Measurements from ENCODE around the gene AMBRA1. TPM values are rescaled to one million over a fixed set of nuclear protein-coding genes. Genes with fewer than 3 reads are reported as not detected.

AMBRA1 gene
- total RNA-seq, 1 donor from 2014 or later, result 22.3 TPM

DNA sequence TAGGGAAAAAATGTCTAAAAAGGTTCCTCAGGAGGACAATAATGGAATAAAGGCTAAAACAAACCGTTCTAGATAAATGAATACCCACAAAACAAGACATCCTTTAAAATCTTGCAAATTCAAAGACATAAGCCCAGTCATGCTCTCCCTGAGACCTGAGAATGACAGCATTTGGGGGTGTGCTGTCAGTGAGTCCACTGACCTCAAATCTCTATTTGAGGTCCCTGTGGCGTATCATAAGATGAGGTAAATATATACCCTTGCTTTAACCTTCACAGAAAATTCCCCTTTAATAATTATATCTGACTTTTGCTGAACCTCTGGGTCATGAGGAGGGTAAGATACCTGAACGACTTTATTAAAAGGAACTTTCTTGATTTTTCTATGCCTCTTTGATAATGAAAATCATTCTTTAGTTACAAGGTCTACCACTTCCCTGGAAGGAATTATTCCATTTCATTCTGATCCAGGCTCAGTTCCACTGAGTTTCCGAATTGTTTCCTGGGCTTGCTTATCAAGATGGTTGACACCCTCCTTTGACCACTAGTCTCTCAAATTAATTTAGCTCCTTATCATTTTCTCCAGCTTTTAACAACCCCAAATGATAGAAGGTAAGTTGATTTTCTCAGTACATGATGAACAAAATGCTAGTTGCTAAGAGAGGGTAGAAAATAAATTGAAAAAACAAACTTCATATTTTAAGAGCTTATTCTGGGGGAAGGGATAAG lies 148.5 kb downstream of the AMBRA1 start:
- no peak for DNase-seq (ENCODE audit: low spot score)

DNA sequence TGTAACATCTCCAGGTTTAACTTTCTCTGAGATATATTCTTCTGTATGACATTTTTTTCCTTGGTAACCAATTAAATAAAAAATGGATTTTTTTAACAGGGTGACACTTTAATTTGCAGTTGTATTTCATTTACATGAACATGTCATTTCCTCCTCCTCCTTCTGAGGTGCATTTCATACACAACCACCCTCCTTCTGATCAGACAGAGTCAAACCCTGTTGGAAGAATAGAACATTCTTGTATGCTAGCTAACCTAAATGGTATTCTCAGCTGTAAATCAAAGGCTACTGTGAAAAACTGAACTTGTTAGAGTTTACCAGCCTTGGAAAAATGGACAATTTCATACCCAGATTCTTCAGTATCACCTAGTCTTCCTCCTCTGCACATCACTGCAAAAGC lies 149.5 kb downstream of the AMBRA1 start:
- DNase-seq (ENCODE audit: low spot score), result no peak

DNA sequence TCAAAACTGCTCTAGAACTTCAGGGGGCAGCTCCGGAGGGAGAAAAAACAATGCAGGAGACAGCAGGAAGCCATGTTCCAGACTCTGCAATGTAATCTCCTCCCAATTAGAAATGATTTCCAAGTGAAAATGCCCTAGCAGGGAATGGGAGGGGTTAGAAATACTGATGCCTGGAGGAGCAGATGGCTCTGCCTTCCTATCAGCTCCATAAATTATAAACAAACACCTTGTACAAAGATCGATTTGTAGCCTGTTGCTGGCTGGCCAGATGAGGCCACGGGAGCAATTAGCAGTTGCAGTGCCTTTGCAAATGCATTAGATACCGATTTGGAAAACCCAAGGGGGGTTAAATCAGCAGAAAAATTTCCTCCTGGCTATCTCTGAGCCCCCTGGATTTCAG lies 155.6 kb downstream of the AMBRA1 start:
- DNase-seq (ENCODE audit: low spot score), result no peak

DNA sequence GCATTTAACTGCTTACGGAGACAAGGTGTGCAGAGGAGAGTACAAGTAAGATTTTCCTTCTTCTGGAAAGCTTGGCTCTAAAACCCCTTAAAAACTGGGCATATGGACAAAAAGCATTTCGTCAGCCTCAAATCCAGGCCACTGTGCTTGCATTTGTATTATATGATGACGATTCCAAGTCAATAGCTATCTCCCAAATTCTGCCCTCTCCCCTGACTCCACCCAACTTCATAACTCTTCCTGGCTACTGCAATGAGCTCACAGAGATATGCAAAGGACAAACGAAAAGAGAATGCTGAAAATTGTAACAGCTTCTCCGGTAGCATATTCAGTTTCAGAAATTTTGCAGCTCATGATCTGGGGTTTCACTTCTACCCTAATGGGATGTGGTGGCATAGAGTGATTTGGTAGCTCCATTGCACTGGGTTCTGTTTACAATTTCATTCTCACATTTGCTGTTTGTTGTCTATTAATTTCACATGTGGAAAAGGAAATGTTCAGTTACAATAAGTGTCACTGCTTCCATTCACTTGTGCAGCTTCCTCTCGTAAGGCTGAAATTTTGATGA lies 156.6 kb downstream of the AMBRA1 start:
- no peak for DNase-seq (ENCODE audit: low spot score)

DNA sequence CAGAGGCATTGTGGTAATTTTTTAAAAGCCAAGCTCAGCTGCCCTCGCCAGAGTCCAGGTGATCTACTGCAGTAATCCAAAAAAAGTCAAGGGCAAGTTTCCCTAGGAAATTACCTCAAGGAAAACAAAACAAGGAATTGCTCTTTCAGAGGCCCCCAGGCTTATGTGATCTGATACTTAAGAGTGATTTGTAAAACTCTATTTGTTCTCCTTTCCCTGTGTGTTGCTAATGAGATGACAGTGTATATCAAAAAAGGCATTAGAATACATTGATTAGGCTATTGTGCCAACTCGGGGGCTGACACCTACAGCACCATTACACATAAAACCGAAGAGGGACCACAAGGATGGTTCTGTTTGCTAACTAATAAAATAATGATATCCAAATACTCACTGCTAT lies 157.7 kb downstream of the AMBRA1 start:
- DNase-seq (ENCODE audit: low spot score), result no peak

DNA sequence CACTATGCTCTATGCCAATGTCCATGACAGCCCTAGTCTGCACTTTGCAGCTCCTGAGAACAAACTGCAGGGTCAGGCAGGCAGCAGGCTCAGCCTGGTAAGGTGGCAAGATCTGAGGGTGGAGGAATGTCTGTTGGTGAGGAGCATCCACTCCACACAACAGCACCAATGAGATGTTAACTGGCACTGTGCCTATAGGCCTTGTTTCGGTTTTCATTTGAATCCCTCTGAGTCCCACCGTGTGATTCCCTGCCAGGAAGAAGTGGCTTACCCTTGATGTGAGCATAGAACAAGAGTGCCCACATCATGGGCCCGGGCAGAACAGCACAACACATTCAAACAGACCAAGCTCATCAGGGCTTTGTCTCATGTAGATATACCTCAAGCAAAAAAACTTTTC lies 158.1 kb downstream of the AMBRA1 start:
- no peak for DNase-seq (ENCODE audit: low spot score)

DNA sequence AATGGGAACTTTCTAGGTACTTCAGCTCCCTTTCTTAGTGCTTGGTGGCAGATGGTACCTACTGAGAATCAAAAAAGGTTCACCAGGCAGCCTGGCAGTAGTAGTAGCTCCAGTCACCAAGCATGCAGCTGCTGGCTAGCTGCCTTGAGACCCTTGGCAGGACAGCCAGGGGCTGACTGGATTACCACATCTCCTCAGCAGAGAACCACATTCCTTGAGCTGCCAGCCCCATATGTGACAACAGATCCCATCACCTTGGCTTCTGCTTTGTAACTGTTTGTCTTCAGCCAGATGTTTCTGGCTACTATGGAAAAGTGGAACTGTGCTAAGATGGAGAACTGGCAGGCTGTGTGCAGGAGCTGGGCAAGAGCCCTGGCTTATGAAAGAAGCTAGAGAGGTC lies 162.6 kb downstream of the AMBRA1 start:
- DNase-seq (ENCODE audit: low spot score), result no peak

DNA sequence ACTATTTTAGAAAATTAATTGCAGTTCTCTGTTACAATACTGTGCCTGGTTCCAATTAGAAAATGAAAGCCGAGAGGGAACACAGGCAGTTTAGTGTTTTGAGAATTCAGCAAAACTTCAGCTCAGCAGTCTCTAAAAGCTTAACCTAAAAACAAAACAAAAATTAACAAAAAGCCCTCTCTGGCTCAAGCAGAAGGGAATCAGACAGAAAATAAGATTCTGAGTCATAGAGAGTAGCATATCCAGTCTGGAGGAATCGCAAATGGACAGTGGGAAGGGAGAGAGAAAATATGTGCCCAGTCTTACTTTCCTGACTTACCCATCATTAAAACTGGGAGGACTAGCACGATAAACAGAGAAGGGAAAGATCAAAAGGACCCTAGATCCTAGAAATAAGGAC lies 164.1 kb downstream of the AMBRA1 start:
- no peak for DNase-seq (ENCODE audit: low spot score)

DNA sequence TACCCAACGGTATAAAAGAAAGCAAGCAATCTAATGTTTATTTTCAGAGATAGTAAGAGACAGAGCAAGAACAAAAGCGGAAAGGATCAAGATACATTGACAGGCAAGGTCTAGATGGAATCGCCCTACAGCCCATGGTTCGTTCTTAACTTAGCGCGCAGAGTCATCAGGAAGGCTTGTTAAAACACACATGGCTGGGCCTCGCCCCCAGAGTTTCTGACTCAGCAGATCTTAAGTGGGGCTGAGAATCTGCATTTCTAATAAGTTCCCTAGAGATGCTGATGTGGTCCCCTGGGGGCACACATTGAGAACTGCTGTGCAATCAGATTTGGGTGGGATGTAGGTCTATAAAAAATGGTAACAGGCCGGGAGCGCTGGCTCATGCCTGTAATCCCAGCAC lies 166.5 kb downstream of the AMBRA1 start:
- DNase-seq (ENCODE audit: low spot score), result no peak

DNA sequence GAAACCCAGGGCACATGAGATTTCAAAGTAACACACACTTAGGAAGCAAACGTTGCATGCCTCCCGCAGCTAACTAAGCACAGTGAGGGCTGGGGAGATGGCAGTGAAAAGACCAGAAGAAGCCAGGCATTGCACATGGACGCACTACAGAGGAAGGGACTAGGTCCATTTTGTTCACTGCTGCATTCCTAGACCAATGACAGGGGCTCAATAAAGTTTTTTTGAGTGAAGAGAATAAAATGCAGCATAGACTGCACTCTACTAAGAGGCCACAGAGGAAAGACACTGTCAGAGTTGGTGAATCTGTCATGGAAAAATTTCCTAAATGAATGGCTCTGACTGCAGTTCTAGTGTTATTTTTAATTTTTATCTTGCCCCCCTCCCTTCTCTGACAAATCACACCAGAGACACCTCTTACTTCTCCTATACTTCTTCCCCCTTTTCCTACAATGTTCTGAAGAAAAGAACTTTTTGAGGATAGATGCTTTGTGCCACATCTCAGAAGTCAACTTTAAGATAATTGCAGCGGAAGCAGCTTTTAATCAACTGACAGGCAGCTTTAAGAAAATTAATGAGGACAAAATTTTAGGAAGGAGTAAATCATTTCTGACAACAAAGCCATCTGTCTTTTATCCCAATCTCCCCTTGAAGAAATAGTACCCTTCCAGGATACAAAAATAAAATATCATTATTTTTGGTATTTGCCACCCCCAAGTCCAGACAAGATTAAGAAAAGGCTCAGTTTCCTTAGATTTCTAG lies 167.4 kb downstream of the AMBRA1 start:
- no peak for DNase-seq (ENCODE audit: low spot score)

DNA sequence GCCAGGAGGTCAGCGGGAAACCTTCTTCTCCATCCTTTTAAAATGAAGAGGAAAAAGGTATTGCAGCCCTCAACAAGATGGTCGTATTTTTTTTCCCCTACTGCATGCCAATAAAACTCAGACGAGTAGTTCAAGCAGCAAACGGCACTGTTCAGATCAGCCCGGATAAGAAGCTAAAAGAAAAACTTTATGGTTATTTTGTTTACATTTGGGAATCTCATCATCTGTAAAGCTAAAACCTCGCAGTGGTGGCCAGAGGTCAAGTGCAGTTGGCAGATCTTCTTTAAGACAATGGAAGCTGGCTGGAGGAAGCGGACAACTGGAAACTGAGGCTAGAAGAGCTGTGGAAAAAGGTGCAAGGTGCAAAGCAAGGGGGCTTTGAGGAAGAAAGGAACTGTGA lies 171.2 kb downstream of the AMBRA1 start:
- no peak for DNase-seq (ENCODE audit: low spot score)

DNA sequence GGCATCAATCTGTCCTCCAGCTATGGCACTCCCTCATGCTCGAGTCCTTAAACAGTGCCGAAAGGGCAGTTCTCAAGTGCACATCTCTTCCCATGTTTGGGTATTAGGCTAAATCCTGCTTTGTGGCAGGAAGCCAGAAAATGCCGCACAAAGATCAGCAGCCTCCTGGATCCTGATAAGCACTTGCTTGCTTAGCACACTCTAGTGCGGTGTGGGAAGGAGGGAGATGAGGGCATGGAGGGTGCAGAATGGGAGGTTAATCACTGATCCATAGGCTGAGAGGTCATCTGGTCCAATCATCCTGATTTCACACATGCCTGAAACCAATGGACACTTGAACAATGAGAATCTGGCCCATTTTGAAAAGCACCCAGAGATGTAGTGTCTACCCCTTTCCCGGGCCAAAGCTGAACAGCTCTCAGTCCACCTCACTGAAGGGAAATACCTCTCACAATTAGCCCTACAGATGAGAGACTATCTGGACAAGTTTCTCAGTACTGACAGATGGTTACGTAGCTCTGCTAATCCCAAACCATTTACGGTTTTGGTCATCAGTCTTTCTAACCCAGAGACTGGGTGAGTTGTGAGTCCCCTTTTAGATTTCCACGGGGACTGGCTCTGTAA lies 172.5 kb downstream of the AMBRA1 start:
- DNase-seq (ENCODE audit: low spot score), result no peak

DNA sequence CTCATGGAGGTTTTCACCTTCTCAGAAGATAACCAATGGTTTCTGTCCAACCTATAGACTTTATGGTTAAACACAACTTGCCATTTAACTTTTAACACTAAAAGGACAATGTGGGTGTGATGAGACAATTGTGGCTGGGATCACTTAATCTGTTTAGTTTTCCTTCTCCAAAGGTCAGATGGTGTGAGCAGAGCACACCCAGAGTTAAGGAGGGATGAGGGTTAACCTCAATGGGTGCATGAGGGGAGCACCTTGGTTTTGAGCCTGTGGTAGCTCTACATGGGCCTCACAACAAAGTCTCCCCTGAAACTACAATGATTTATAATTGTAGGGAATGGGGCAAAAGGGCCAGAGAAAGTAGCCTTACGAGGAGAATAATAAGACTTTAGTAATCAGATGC lies 173.3 kb downstream of the AMBRA1 start:
- no peak for DNase-seq (ENCODE audit: low spot score)

DNA sequence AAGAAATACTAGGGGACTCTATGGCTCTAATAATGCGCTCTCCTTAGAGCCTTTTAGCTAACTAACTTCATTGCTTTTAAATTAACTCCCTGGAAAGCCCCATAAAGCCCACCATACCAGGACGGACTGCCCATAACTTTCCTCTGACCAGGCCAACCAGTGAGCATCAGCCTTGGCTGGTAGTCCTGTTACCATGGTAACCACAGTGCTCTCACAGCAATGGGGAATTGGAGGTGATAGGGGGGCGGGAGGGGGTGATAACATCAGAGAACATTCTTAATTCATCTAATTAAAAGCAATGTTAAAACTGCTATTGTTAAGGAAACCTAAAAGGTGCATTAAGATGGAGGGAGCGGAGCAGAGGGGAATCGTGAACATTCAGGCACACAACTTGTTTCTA lies 175.1 kb downstream of the AMBRA1 start:
- DNase-seq (ENCODE audit: low spot score), result no peak

DNA sequence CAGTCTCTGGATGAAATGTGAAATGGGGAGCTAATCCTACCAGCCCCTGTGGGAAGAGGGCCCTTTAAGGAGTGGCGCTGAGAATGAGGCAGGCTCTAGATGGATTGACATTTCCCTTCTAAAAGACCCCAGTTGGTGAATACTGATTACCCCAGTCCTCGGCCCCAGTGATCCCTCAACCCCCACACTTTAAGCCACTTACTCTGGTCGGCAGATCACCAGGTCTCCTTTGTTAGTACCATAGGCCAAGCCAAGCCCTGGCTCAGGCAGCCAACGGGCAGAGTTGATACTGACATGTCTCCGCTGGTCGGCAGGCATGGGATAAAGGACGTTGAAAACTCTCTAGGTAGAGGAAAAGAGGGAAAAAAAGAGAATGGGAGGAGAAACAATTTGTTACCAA lies 176.1 kb downstream of the AMBRA1 start:
- DNase-seq (ENCODE audit: low spot score), result no peak

DNA sequence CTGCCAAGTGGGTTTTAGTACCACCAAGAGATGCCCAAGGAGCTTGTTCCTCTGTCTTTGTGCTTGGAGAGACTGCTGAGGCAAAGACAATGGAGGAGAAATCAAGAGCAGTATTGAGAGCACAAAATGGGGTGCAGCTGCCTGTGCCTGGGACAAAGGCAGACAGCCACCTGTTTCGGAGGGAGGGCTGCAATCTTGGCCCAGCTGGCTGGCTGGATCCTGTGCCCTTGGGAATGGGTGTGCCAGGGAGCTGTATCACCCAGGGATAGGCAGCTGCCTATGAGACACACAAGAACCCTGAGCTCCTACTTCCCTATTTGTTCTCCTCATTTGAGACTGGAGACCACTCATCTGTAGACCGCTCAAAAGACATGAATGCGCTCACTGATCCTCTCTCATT lies 178.9 kb downstream of the AMBRA1 start:
- no peak for DNase-seq (ENCODE audit: low spot score)

DNA sequence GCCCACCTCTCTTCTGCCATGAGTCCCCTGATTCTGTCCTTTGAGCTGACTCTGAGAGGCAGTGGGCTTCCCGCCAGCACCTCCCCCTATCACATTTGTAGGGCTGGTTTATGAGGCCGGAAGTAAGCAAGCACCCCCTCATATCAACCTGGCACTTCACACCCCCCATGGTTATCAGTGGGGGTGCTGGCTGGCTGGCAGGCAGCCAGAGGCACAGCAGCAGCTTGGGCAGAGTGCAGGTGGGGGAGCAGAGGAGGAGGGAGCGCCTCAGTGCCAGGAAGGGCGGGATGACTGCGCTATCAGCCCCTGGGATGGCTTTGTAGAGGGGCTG lies 179.4 kb downstream of the AMBRA1 start:
- no peak for DNase-seq (ENCODE audit: low spot score)

DNA sequence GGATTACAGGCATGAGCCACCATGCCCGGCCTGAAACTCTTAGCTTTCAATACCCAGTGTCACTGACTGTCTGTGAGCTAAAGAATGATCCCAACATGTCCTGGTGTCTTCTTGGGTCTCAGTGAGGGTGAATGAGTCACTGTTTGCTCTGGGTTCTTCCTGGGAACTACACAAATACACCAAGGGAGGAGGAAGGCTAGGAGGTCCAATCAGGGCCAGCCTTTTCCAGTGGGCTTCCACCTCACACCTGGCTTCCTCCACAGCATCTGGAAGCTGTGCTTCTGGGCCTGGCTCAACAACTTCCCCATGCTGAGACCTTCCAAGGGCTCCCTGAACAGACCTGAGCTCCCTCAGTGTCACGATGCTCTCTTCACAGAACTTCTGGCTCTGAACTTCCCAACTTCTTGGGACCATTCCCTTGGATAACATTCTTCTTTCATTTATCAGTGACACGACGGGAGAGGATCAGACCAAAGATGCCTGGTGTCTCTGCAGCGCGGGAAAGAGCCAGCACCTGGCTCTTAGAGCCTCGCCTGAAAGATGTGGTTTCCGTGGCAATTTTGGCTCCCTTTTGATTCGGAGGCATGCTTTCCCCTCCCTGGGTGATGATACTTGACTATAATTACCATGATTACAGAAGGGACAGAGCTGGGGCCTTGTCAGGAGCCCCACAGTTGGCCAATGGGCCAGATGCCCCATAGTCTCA lies 179.9 kb downstream of the AMBRA1 start:
- DNase-seq (ENCODE audit: low spot score), result peak; percentile 4

DNA sequence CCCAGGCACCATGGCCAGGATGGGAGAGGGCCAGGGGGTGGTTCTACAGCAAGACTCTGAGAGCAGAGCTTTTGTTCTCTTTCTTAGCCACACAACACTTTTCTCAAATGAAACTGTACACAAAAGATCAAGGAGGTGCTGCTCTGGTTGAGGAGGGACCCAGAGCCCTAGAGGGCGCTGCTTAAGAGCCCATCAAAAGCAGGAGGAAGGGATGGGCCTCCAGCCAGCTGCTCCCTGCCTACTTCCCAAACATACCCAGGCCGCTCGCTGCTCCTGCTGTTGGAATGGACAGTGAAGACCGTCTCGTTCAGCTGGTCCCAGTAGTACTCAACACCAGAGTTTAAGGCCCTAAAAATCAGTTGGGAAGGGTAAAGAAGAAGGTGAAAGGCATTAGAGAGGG lies 183.8 kb downstream of the AMBRA1 start:
- no peak for DNase-seq (ENCODE audit: low spot score)

DNA sequence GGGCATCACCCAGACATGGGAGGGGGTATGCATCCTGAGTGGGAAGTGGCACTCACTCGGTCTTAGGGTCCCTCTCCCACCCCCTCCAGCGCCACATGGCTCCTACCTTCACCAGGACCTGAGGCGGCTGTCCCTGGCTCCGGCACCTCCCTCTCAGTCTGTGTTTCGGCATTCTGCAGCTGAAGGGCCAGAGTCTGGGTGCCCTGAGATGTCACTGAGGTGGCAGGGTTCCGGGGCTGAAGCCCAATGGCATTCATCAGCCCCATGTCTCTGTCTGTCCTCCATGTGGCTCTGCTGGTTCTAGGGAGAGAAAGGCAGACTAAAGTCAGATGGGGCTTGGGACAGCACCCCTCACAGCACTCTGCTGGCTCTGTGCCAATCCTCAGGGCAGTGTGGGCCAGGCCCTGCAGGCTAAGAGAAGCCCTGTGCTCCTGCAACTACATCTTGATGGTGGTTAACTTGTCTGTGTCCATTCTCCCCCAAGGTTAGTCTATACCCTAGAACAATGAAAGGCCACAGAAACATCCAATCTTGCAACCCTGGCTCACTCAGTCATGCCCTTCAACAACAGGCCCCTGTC lies 185.3 kb downstream of the AMBRA1 start:
- DNase-seq (ENCODE audit: low spot score), result no peak

DNA sequence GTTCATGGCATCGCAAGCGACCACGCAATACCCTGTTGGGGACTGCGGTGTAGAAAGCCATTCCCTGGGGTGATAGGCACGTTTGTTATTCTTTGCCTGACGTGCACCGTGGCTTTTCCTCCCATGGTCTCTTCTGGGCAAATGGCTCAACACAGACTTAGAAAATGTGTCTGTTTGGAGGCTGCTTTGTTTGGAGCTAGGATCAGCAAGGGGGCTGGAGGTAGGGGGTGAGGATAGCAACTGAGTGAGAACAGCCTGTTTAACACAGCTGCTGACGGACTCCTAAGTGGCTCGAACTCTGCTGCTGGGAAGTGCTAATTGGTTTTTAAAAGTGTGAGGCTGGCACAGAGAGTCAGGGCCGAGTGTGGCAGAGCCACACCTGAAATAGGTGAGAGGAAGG lies 186.2 kb downstream of the AMBRA1 start:
- no peak for DNase-seq (ENCODE audit: low spot score)
